D721Med (cell line): ENCODE measurements around the gene DPF3.

Experiments used
- DNase-seq: peaks from one replicate; pipeline ENCODE4 v3.0.0; 2011; ENCODE audit warnings: low spot score; ENCODE audit not compliant: insufficient read length
- FAIRE-seq: peaks from 2 replicates; lab custom pipeline; 2011; peaks lifted over from hg19 to GRCh38; lab: Jason Lieb, UNC
- CTCF ChIP-seq: IDR thresholded peaks from 2 replicates; pipeline ENCODE4 v1.5.1; 2012; ENCODE audit warnings: mild to moderate bottlenecking, control low read depth; ENCODE audit not compliant: insufficient read depth; ENCODE audit errors: missing control alignments

The DPF3 gene

GRCh38 chr14:72802588-72802946, 91.3 kb downstream of the DPF3 start:
- FAIRE-seq (no peak), DNase-seq (no peak)
- TF ChIP-seq CTCF: no peak

DNA sequence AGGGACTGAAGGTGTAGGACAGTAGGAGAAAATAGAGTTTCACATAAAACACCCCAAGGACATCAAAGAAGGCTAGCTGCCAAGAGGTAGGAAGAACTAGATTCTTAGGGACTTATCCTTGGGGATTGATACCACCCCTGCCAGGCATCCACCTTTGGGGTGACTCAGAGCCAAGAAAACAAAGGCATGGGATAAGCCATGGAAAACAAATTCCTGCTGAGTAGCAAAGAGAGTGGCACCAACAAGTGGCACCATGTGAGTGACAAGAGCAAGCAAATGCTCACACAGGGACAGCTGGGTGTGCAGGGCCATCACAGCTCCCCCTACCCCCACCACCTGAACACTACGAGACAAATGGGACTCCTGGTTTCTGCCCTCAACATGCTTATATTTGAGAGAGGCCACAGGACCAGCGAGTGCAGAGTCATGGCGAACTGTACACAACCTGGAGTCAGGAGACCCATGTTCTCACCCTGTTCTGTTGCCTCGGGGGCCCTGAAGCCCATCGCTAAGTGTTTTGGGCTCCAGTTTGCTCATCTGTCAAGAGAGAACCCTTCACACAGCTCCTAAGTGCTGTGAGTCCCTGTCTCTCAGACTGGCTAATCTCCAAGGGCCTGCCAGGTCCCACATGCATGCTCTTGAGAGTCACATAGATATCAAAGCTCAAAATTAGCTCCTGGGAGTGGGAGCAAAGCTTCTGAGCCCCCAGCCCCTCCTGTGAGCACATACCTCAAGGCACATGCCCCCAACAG, 91.9 kb downstream of the DPF3 start:
- TF ChIP-seq CTCF: no peak
- DNase-seq (no peak), FAIRE-seq (no peak)

- no peak for DNase-seq
Observed at GRCh38 chr14:72801381-72801812, 92.5 kb downstream of the DPF3 start.

GRCh38 chr14:72800848-72801370, 93.0 kb downstream of the DPF3 start:
- DNase-seq (no peak), FAIRE-seq (no peak)
- no peak for TF ChIP-seq CTCF

More at GRCh38 chr14:72801381-72801812, 92.5 kb downstream of the DPF3 start:
- TF ChIP-seq CTCF: no peak
- FAIRE-seq: no peak

DNA sequence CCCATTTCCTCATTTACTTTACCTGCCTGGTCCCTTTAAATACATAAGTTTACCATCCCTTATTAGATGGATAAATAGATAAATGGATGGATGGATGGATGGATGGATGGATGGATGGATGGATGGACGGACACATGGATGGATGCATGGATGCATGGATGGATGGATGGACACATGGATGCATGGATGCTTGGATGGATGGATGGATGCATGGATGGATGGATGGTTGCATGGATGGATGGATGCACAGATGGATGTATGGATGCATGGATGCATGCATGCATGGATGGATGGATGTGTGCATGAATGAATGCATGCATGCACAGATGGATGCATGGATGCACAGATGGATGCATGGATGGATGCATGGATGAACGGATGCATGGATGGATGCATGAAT, 93.6 kb downstream of the DPF3 start:
- no peak for TF ChIP-seq CTCF
- no peak for FAIRE-seq
- DNase-seq: no peak

DNA sequence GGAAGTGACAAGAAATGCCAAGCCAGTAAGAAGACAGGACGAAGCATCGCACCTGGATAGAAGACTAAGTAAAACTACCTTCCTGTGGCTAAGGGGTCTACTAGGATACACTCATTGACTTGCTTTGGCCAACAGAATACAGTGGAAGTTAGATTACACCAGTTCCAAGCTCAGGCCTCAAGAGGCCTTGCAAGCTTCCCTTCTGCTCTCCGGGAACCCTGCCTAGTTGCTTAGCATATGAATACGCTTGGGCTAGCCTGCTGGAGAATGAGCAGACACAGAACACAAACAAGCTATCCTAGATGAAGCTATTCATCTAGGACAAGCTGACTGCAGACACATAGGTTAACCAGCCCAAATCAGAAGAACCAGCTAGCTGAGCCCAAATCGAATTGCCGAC, 97.0 kb downstream of the DPF3 start:
- TF ChIP-seq CTCF: no peak
- no peak for FAIRE-seq
- no peak for DNase-seq
